IMR-90 (cell line): ENCODE measurements around the gene TIMM9.

Source experiments
- BHLHE40 ChIP-seq: fragments of 150-350 bp; IDR thresholded peaks from 2 replicates; pipeline ENCODE4 v1.6.1; 2016; ENCODE audit warnings: mild to moderate bottlenecking, low read depth, low read length
- CHD1 ChIP-seq: IDR thresholded peaks from 2 replicates; pipeline ENCODE4 v1.6.1; 2012; ENCODE audit warnings: low read depth, low read length, improper control_type of control experiment
- CTCF ChIP-seq: conservative IDR thresholded peaks from 2 replicates; pipeline ENCODE4 v1.5.1; 2012; ENCODE audit warnings: mild to moderate bottlenecking, low read depth, low read length, improper control_type of control experiment
- MXI1 ChIP-seq: IDR thresholded peaks from 2 replicates; pipeline ENCODE4 v1.6.1; 2012; ENCODE audit warnings: low read depth, mild to moderate bottlenecking, low read length, moderate library complexity, borderline replicate concordance
- POLR2A ChIP-seq: IDR thresholded peaks from 2 replicates; pipeline ENCODE4 v1.6.1; 2012; ENCODE audit warnings: mild to moderate bottlenecking, low read depth, low read length
- RCOR1 ChIP-seq: IDR thresholded peaks from 2 replicates; pipeline ENCODE4 v1.6.1; 2012; ENCODE audit warnings: mild to moderate bottlenecking, low read length, improper control_type of control experiment; ENCODE audit not compliant: insufficient replicate concordance
- SMC3 ChIP-seq: fragments of 150-350 bp; IDR thresholded peaks from 2 replicates; pipeline ENCODE4 v1.6.1; 2016; ENCODE audit warnings: low read depth, mild to moderate bottlenecking, antibody characterized with exemption, low read length, moderate library complexity
- USF2 ChIP-seq: fragments of 150-350 bp; IDR thresholded peaks from 2 replicates; pipeline ENCODE4 v1.6.1; 2017; ENCODE audit warnings: mild to moderate bottlenecking, antibody characterized with exemption, low read length, low read depth

GRCh38 chr14:58367296-58367695 lies 60.0 kb downstream of the TIMM9 start:
- TF ChIP-seq CTCF (no peak), POLR2A (no peak), CHD1 (no peak), MXI1 (no peak), RCOR1 (no peak), SMC3 (no peak), USF2 (no peak), BHLHE40 (no peak)
